ENCODE results near the gene DYNLT2B. TPM values are rescaled to one million over a fixed set of nuclear protein-coding genes. Genes with fewer than 3 reads are reported as not detected.
"Not testable (repeated sequence)": the region's sequence is repeated elsewhere in the genome, so short reads cannot be mapped to it uniquely, and the experiment has no call there.

The DYNLT2B gene
- polyA plus RNA-seq, 3 donors = 2.5 to 3.0 (median 2.7) TPM

DNA sequence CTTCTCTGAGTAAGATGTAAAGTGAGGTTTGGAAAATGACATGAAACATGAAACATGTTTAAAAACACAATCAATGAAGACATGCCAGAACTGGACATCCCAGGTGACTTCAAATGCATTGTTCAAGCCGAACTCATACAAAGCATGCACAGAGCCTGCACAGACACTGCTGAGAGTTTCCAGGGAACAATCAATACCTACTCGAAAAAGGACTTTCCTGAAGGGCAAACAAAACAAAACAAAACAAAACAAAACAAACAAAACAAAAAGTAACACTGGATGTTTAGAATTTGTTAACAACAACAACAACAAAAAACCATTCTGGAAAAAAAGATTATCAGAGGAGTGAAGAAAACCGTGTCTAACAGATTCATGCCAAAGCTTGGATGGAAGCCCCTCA lies 30.7 kb upstream of the DYNLT2B start:
- no peak overlapping the region for H3K27ac Mint-ChIP-seq

GRCh38 chr3:196344663-196345062 lies 26.6 kb upstream of the DYNLT2B start:
- Mint-ChIP-seq H3K4me1 (peaks cover 44% of the 10 kb centered on the region), H3K36me3 (peaks cover 18 to 24% of the 10 kb centered on the region in 2 donors), H3K27me3 (ENCODE audit: low read depth in 3 of 3) (peaks cover 0 to 1% (median 0%) of the 10 kb centered on the region in 3 donors), H3K27ac (peak overlapping the region; percentile 75 to 94 (median 92)), H3K4me3 (peak overlapping the region; percentile 38 to 82), H3K9me3 (no peaks in the 10 kb centered on the region)
- DNase-seq = peak; percentile 35 to 51 (median 35)
- TF ChIP-seq CTCF (IDR thresholded peaks at IDR 0.05) = no peak
- intact Hi-C loops (cut with micrococcal nuclease) = no loop called here
- H3K79me2 ChIP-seq (ENCODE audit: insufficient read depth, low read length) = no peaks in the 10 kb centered on the region
- H3K27me3 ChIP-seq (ENCODE audit: control insufficient read depth in 2 of 2, insufficient read depth in 2 of 2, low read length in 2 of 2) = no peaks in the 10 kb centered on the region
- H3K4me3 ChIP-seq (replicated peaks in 1 of 3; ENCODE audit: low read depth in 2 of 3, low read length in 3 of 3) = peak overlapping the region in 2 of 3 experiments; percentile 14 to 61
- peak overlapping the region; percentile 68 for H3K4me2 ChIP-seq (replicated peaks; ENCODE audit: extremely low read depth, low read length, poor library complexity, severe bottlenecking)
- peak overlapping the region; percentile 33 to 84 for H3K27ac ChIP-seq (ENCODE audit: low read depth in 1 of 2, low read length in 2 of 2)
- H2AFZ ChIP-seq (ENCODE audit: insufficient read depth, low read depth, low read length, poor library complexity, severe bottlenecking) = peak overlapping the region; percentile 47
- peaks cover 2 to 19% of the 10 kb centered on the region in 2 donors for H3K36me3 ChIP-seq (replicated peaks in 1 of 2; ENCODE audit: control insufficient read depth in 1 of 2, insufficient read depth in 2 of 2, low read length in 2 of 2)
- H3K9ac ChIP-seq (ENCODE audit: insufficient read depth, low read length, poor library complexity, severe bottlenecking) = peak overlapping the region; percentile 6
- H3K9me3 ChIP-seq (replicated peaks in 1 of 2; ENCODE audit: control insufficient read depth in 1 of 2, insufficient read depth in 1 of 2, low read length in 2 of 2) = no peaks in the 10 kb centered on the region
- WGBS (ENCODE audit: insufficient coverage) = 0% methylated on average over 4 of the region's 4 CpGs
- H4K20me1 ChIP-seq (ENCODE audit: insufficient read depth, low read length) = no peaks in the 10 kb centered on the region
- peaks cover 47 to 48% of the 10 kb centered on the region in 2 donors for H3K4me1 ChIP-seq (ENCODE audit: control insufficient read depth in 1 of 2, insufficient read depth in 2 of 2, low read length in 2 of 2)

More for the DNA sequence above, 30.7 kb upstream of the DYNLT2B start:
- Mint-ChIP-seq H3K9me3 (no peaks in the 10 kb centered on the region), H3K4me3 (no peak overlapping the region), H3K36me3 (peaks cover 36 to 39% of the 10 kb centered on the region in 2 donors), H3K27me3 (ENCODE audit: low read depth in 3 of 3) (no peaks in the 10 kb centered on the region), H3K4me1 (peaks cover 21% of the 10 kb centered on the region)
- no peak for DNase-seq
- Histone ChIP-seq H3K27me3 (ENCODE audit: control insufficient read depth in 2 of 2, insufficient read depth in 2 of 2, low read length in 2 of 2) (no peaks in the 10 kb centered on the region), H4K20me1 (ENCODE audit: insufficient read depth, low read length) (no peaks in the 10 kb centered on the region), H3K4me1 (ENCODE audit: control insufficient read depth in 1 of 2, insufficient read depth in 2 of 2, low read length in 2 of 2) (peaks cover 21 to 22% of the 10 kb centered on the region in 2 donors), H3K9ac (ENCODE audit: insufficient read depth, low read length, poor library complexity, severe bottlenecking) (no peak overlapping the region), H3K9me3 (replicated peaks in 1 of 2; ENCODE audit: control insufficient read depth in 1 of 2, insufficient read depth in 1 of 2, low read length in 2 of 2) (no peaks in the 10 kb centered on the region), H2AFZ (ENCODE audit: insufficient read depth, low read depth, low read length, poor library complexity, severe bottlenecking) (no peak overlapping the region), H3K27ac (ENCODE audit: low read depth in 1 of 2, low read length in 2 of 2) (no peak overlapping the region), H3K36me3 (replicated peaks in 1 of 2; ENCODE audit: control insufficient read depth in 1 of 2, insufficient read depth in 2 of 2, low read length in 2 of 2) (peaks cover 4 to 41% of the 10 kb centered on the region in 2 donors), H3K4me2 (replicated peaks; ENCODE audit: extremely low read depth, low read length, poor library complexity, severe bottlenecking) (no peak overlapping the region), H3K4me3 (replicated peaks in 1 of 3; ENCODE audit: low read depth in 2 of 3, low read length in 3 of 3) (no peak overlapping the region), H3K79me2 (ENCODE audit: insufficient read depth, low read length) (no peaks in the 10 kb centered on the region)
- 94% methylated on average over 2 of the region's 3 CpGs for WGBS (ENCODE audit: insufficient coverage)
- no peak for TF ChIP-seq CTCF (IDR thresholded peaks at IDR 0.05)
- intact Hi-C loops (cut with micrococcal nuclease) = no loop called here

DNA sequence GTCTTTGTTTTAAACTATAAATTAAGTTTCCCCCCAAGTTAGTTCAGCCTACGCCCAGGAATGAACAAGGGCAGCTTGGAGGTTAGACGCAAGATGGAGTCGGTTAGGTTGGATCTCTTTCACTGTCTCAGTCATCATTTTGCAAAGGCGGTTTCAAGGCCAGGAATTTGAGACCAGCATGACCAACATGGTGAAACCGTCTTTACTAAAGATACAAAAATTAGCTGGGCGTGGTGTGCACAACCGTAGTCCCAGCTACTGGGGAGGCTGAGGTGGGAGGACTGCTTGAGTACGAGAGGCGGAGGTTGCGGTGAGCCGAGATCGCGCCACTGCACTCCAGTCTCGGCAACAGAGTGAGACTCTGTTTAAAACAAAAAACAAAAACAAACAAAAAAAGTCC lies 25.9 kb upstream of the DYNLT2B start:
- Histone ChIP-seq H3K9ac (ENCODE audit: insufficient read depth, low read length, poor library complexity, severe bottlenecking) (peak overlapping the region; percentile 6), H3K27ac (ENCODE audit: low read depth in 1 of 2, low read length in 2 of 2) (peak overlapping the region in 1 of 2 donors; percentile 33), H3K4me1 (ENCODE audit: control insufficient read depth in 1 of 2, insufficient read depth in 2 of 2, low read length in 2 of 2) (peaks cover 55 to 56% of the 10 kb centered on the region in 2 donors), H3K36me3 (replicated peaks in 1 of 2; ENCODE audit: control insufficient read depth in 1 of 2, insufficient read depth in 2 of 2, low read length in 2 of 2) (peaks cover 2 to 11% of the 10 kb centered on the region in 2 donors)
- H3K27me3 ChIP-seq (ENCODE audit: control insufficient read depth in 2 of 2, insufficient read depth in 2 of 2, low read length in 2 of 2); H2AFZ ChIP-seq (ENCODE audit: insufficient read depth, low read depth, low read length, poor library complexity, severe bottlenecking); H3K9me3 ChIP-seq (replicated peaks in 1 of 2; ENCODE audit: control insufficient read depth in 1 of 2, insufficient read depth in 1 of 2, low read length in 2 of 2); H3K4me3 ChIP-seq (replicated peaks in 1 of 3; ENCODE audit: low read depth in 2 of 3, low read length in 3 of 3); H3K79me2 ChIP-seq (ENCODE audit: insufficient read depth, low read length); H3K9me3 Mint-ChIP-seq; H3K4me3 Mint-ChIP-seq; H4K20me1 ChIP-seq (ENCODE audit: insufficient read depth, low read length); intact Hi-C loops (cut with micrococcal nuclease); DNase-seq; H3K27me3 Mint-ChIP-seq (ENCODE audit: low read depth in 3 of 3); H3K4me2 ChIP-seq (replicated peaks; ENCODE audit: extremely low read depth, low read length, poor library complexity, severe bottlenecking): not testable (repeated sequence)
- Mint-ChIP-seq H3K27ac (peak overlapping the region in 1 of 7 donors; percentile 92), H3K36me3 (peaks cover 14 to 20% of the 10 kb centered on the region in 2 donors), H3K4me1 (peaks cover 52% of the 10 kb centered on the region)
- WGBS (ENCODE audit: insufficient coverage) = 97% methylated on average over 7 of the region's 14 CpGs
